ENCODE data around the gene FOXE1. TPM values are rescaled to one million over a fixed set of nuclear protein-coding genes. Genes with fewer than 3 reads are reported as not detected.

FOXE1 gene
- total and polyA plus RNA-seq, 8 donors: 1.9 to 8.0 TPM; not detected in 6

DNA sequence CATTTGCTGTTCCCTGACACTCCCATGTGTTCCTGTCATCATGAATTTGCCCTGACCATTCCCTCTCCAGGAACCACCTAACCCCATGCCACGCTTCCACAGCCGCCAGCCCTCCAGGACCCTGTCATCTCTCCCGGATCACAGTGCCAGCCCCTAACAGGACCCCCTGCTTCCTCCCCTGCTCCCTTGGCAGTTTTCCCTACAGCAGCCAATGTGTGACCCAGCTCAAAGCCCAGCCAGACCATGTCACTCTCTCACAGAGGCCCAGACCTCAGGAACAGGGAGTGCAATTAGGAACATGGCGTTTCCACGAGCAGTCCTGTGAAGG lies 8.1 kb downstream of the FOXE1 start:
- Histone ChIP-seq H3K4me1 (peaks cover 0 to 10% (median 5%) of the 10 kb centered on the region in 4 donors), H3K9me3 (peaks cover 0 to 12% (median 9%) of the 10 kb centered on the region in 4 donors), H3K27me3 (peaks cover 21 to 95% (median 58%) of the 10 kb centered on the region in 3 donors), H3K27ac (no peak overlapping the region), H3K4me3 (no peak overlapping the region), H3K36me3 (no peaks in the 10 kb centered on the region)
- 67 to 85% (median 81%) methylated on average over 5 of the region's 5 CpGs for WGBS, 5 donors
- intact Hi-C loops (cut with DNase I; ENCODE audit: low total_unique reads): no loop called here
- TF ChIP-seq POLR2AphosphoS5 (IDR thresholded peaks at IDR 0.05): no peak
- TF ChIP-seq EP300 (IDR thresholded peaks at IDR 0.05): no peak
- TF ChIP-seq POLR2A (IDR thresholded peaks at IDR 0.05): no peak
- TF ChIP-seq, protein P1, sequence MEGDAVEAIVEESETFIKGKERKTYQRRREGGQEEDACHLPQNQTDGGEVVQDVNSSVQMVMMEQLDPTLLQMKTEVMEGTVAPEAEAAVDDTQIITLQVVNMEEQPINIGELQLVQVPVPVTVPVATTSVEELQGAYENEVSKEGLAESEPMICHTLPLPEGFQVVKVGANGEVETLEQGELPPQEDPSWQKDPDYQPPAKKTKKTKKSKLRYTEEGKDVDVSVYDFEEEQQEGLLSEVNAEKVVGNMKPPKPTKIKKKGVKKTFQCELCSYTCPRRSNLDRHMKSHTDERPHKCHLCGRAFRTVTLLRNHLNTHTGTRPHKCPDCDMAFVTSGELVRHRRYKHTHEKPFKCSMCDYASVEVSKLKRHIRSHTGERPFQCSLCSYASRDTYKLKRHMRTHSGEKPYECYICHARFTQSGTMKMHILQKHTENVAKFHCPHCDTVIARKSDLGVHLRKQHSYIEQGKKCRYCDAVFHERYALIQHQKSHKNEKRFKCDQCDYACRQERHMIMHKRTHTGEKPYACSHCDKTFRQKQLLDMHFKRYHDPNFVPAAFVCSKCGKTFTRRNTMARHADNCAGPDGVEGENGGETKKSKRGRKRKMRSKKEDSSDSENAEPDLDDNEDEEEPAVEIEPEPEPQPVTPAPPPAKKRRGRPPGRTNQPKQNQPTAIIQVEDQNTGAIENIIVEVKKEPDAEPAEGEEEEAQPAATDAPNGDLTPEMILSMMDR (IDR thresholded peaks at IDR 0.05): no peak
- DNase-seq: no peak

- Histone ChIP-seq H3K36me3 (no peaks in the 10 kb centered on the region), H3K4me3 (no peak overlapping the region), H3K27ac (no peak overlapping the region), H3K4me1 (no peaks in the 10 kb centered on the region), H3K9me3 (peaks cover 0 to 23% (median 21%) of the 10 kb centered on the region in 4 donors), H3K27me3 (peaks cover 7 to 78% (median 36%) of the 10 kb centered on the region in 3 donors)
- 57 to 66% (median 62%) methylated on average over 7 of the region's 7 CpGs for WGBS, 5 donors
- intact Hi-C loops (cut with DNase I; ENCODE audit: low total_unique reads): no loop called here
- no peak for DNase-seq
- TF ChIP-seq EP300 (IDR thresholded peaks at IDR 0.05): no peak
- TF ChIP-seq, protein P1 (IDR thresholded peaks at IDR 0.05): no peak
- TF ChIP-seq POLR2A (IDR thresholded peaks at IDR 0.05): no peak
- no peak for TF ChIP-seq POLR2AphosphoS5 (IDR thresholded peaks at IDR 0.05)
Measured at GRCh38 chr9:97863314-97863713, 10.3 kb downstream of the FOXE1 start.

- no peaks in the 10 kb centered on the region for H3K36me3 ChIP-seq
- no peak for TF ChIP-seq POLR2AphosphoS5 (IDR thresholded peaks at IDR 0.05)
- TF ChIP-seq, protein P1 (IDR thresholded peaks at IDR 0.05): no peak
- TF ChIP-seq POLR2A (IDR thresholded peaks at IDR 0.05): no peak
- TF ChIP-seq EP300 (IDR thresholded peaks at IDR 0.05): no peak
- DNase-seq: no peak
- WGBS, 5 donors: 68 to 76% (median 70%) methylated on average over 1 of the region's 1 CpG
- peaks cover 0 to 23% (median 21%) of the 10 kb centered on the region in 4 donors for H3K9me3 ChIP-seq
- intact Hi-C loops (cut with DNase I; ENCODE audit: low total_unique reads): no loop called here
- H3K27ac ChIP-seq: no peak overlapping the region
- H3K4me3 ChIP-seq: no peak overlapping the region
- H3K27me3 ChIP-seq: peaks cover 7 to 67% (median 27%) of the 10 kb centered on the region in 3 donors
- no peaks in the 10 kb centered on the region for H3K4me1 ChIP-seq
Measured at GRCh38 chr9:97864396-97864795, 11.4 kb downstream of the FOXE1 start.

DNA sequence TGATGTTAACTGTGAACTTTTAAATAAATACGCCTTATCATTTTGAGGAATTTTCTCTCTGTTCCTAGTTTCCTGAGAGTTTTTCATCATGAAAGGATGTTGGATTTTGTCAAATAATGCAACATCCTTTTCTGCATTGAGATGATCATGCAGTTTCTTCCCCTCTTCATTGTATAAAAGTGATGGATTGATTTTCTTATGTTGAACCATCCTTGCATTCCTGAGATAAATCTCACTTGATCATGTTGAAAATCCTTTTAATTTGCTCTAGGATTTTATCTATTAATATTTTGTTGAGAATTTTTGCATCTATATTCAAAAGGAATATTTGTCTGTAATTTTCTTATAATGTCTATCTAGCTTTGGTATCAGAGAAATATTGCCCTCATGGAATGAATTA lies 13.3 kb downstream of the FOXE1 start:
- H3K4me3 ChIP-seq: no peak overlapping the region
- DNase-seq: no peak
- intact Hi-C loops (cut with DNase I; ENCODE audit: low total_unique reads): no loop called here
- peaks cover 0 to 51% (median 10%) of the 10 kb centered on the region in 3 donors for H3K27me3 ChIP-seq
- TF ChIP-seq EP300 (IDR thresholded peaks at IDR 0.05) (no peak), POLR2A (IDR thresholded peaks at IDR 0.05) (no peak), POLR2AphosphoS5 (IDR thresholded peaks at IDR 0.05) (no peak)
- TF ChIP-seq, protein P1 (IDR thresholded peaks at IDR 0.05): no peak
- H3K36me3 ChIP-seq: no peaks in the 10 kb centered on the region
- no peaks in the 10 kb centered on the region for H3K4me1 ChIP-seq
- 97 to 100% (median 99%) methylated on average over 1 of the region's 1 CpG for WGBS, 5 donors
- peaks cover 0 to 23% (median 21%) of the 10 kb centered on the region in 4 donors for H3K9me3 ChIP-seq
- H3K27ac ChIP-seq: no peak overlapping the region

Data from stomach (tissue), 9 donors.